Effector memory CD4-positive, alpha-beta T cell (primary cell): ENCODE data around the gene ABCB8.

Experiments used
- DNase-seq, 3 donors: peaks; one replicate each; pipeline ENCODE4 v3.0.0-alpha.2; 2020
- H3K27ac ChIP-seq: 2 replicates; pipeline ENCODE4 v1.7.0; 2013; ENCODE audit warnings: mild to moderate bottlenecking, low read length, moderate library complexity; ENCODE audit not compliant: insufficient read depth, poor library complexity, severe bottlenecking
- H3K27me3 ChIP-seq: replicated peaks from 2 replicates; pipeline ENCODE4 v1.7.0; 2013; ENCODE audit warnings: mild to moderate bottlenecking, low read length; ENCODE audit not compliant: insufficient read depth, control insufficient read depth, poor library complexity, severe bottlenecking
- H3K36me3 ChIP-seq: 2 replicates; pipeline ENCODE4 v1.7.0; 2013; ENCODE audit warnings: mild to moderate bottlenecking, low read length, moderate library complexity; ENCODE audit not compliant: control insufficient read depth, insufficient read depth
- H3K4me1 ChIP-seq: 2 replicates; pipeline ENCODE4 v1.7.0; 2013; ENCODE audit warnings: low read length, mild to moderate bottlenecking; ENCODE audit not compliant: control insufficient read depth, insufficient read depth, poor library complexity, severe bottlenecking
- H3K4me3 ChIP-seq: 2 replicates; pipeline ENCODE4 v1.7.0; 2013; ENCODE audit warnings: low read length, low read depth, mild to moderate bottlenecking; ENCODE audit not compliant: insufficient read depth, poor library complexity, severe bottlenecking
- H3K9me3 ChIP-seq: 2 replicates; pipeline ENCODE4 v1.7.0; 2013; ENCODE audit warnings: mild to moderate bottlenecking, low read length, moderate library complexity; ENCODE audit not compliant: control insufficient read depth

ABCB8 gene

GRCh38 chr7:151079199-151079910, 51.1 kb downstream of the ABCB8 start:
- Histone ChIP-seq H3K27ac (peak overlapping the region; percentile 89), H3K4me3 (peak overlapping the region; percentile 93), H3K36me3 (peaks cover 30% of the 10 kb centered on the region), H3K27me3 (no peaks in the 10 kb centered on the region), H3K9me3 (no peaks in the 10 kb centered on the region), H3K4me1 (peaks cover 38% of the 10 kb centered on the region)
- DNase-seq, result no peak

GRCh38 chr7:151080067-151080521, 51.8 kb downstream of the ABCB8 start:
- Histone ChIP-seq H3K36me3 (peaks cover 23% of the 10 kb centered on the region), H3K4me1 (peaks cover 38% of the 10 kb centered on the region), H3K4me3 (peak overlapping the region; percentile 93), H3K9me3 (no peaks in the 10 kb centered on the region), H3K27me3 (no peaks in the 10 kb centered on the region), H3K27ac (peak overlapping the region; percentile 89)
- no peak for DNase-seq

GRCh38 chr7:151080522-151081169, 52.4 kb downstream of the ABCB8 start, which contains the start of gene FASTK:
FASTK (minus strand) TSS chr7:151080809; CDS start chr7:151080766, 43 bp downstream.
- no peaks in the 10 kb centered on the region for H3K9me3 ChIP-seq
- peaks cover 18% of the 10 kb centered on the region for H3K36me3 ChIP-seq
- peak within 1 kb of the TSS; percentile 93 for H3K4me3 ChIP-seq
- H3K27ac ChIP-seq, result peak within 1 kb of the TSS; percentile 89
- peak; percentile 81 to 85 (median 83) for DNase-seq
- H3K27me3 ChIP-seq, result no peaks in the 10 kb centered on the region
- H3K4me1 ChIP-seq, result peaks cover 41% of the 10 kb centered on the region

GRCh38 chr7:151081170-151082101, 53.2 kb downstream of the ABCB8 start:
- H3K4me3 ChIP-seq, result peak overlapping the region; percentile 93
- peaks cover 10% of the 10 kb centered on the region for H3K36me3 ChIP-seq
- DNase-seq, result no peak
- H3K27ac ChIP-seq, result peak overlapping the region; percentile 89
- H3K4me1 ChIP-seq, result peaks cover 44% of the 10 kb centered on the region
- H3K27me3 ChIP-seq, result no peaks in the 10 kb centered on the region
- H3K9me3 ChIP-seq, result no peaks in the 10 kb centered on the region

GRCh38 chr7:151082141-151083070, 54.2 kb downstream of the ABCB8 start:
- no peaks in the 10 kb centered on the region for H3K27me3 ChIP-seq
- DNase-seq, result no peak
- H3K4me3 ChIP-seq, result peak overlapping the region; percentile 78
- H3K9me3 ChIP-seq, result no peaks in the 10 kb centered on the region
- peaks cover 49% of the 10 kb centered on the region for H3K4me1 ChIP-seq
- peaks cover 7% of the 10 kb centered on the region for H3K36me3 ChIP-seq
- H3K27ac ChIP-seq, result peak overlapping the region; percentile 90

- Histone ChIP-seq H3K27ac (peak within 1 kb of the TSS; percentile 90), H3K4me3 (peak within 1 kb of the TSS; percentile 78), H3K9me3 (no peaks in the 10 kb centered on the region), H3K36me3 (no peaks in the 10 kb centered on the region), H3K27me3 (no peaks in the 10 kb centered on the region), H3K4me1 (peaks cover 56% of the 10 kb centered on the region)
- DNase-seq, result peak; percentile 83 to 90 (median 85)
These were observed 55.0 kb downstream of the ABCB8 start, which contains the start of gene TMUB1 for GRCh38 chr7:151083071-151083823. TMUB1 (minus strand) TSS chr7:151083493; CDS start chr7:151082563, 930 bp downstream.

GRCh38 chr7:151083824-151084160, 55.5 kb downstream of the ABCB8 start:
- Histone ChIP-seq H3K4me3 (peak overlapping the region; percentile 78), H3K4me1 (peaks cover 56% of the 10 kb centered on the region), H3K27ac (peak overlapping the region; percentile 90), H3K9me3 (no peaks in the 10 kb centered on the region), H3K36me3 (no peaks in the 10 kb centered on the region), H3K27me3 (no peaks in the 10 kb centered on the region)
- DNase-seq, result no peak

GRCh38 chr7:151085329-151085690, 57.1 kb downstream of the ABCB8 start:
- H3K27me3 ChIP-seq, result no peaks in the 10 kb centered on the region
- no peaks in the 10 kb centered on the region for H3K9me3 ChIP-seq
- H3K27ac ChIP-seq, result no peak overlapping the region
- H3K4me1 ChIP-seq, result peaks cover 47% of the 10 kb centered on the region
- DNase-seq, result no peak
- H3K36me3 ChIP-seq, result no peaks in the 10 kb centered on the region
- no peak overlapping the region for H3K4me3 ChIP-seq
